Activated CD4-positive, alpha-beta T cell treated with anti-CD3 and anti-CD28 coated beads for 24 hours (primary cell): ENCODE results near the gene GAL3ST3.
"Not testable (repeated sequence)": the region's sequence is repeated elsewhere in the genome, so short reads cannot be mapped to it uniquely, and the experiment has no call there.

Experiments used
- DNase-seq, 2 donors: peaks; one replicate each; pipeline ENCODE4 v3.0.0-alpha.2; 2020; ENCODE audit warnings: low read depth in 2 of 2

Gene GAL3ST3

GRCh38 chr11:66048547-66049323 lies at the start of gene GAL3ST3:
GAL3ST3 (minus strand) TSS chr11:66049161; CDS start chr11:66045415, 3,746 bp downstream.
- no peak for DNase-seq

- DNase-seq: not testable (repeated sequence)
Observed at GRCh38 chr11:66092125-66092524, 43.2 kb upstream of the GAL3ST3 start.

GRCh38 chr11:66090288-66090687 lies 41.3 kb upstream of the GAL3ST3 start:
- no peak for DNase-seq

- no peak for DNase-seq
Observed at GRCh38 chr11:66089067-66089466, 40.1 kb upstream of the GAL3ST3 start.

GRCh38 chr11:66087148-66087908 lies 38.4 kb upstream of the GAL3ST3 start:
- no peak for DNase-seq

GRCh38 chr11:66084821-66085475 lies 36.0 kb upstream of the GAL3ST3 start:
- DNase-seq: no peak

- no peak for DNase-seq
Observed at GRCh38 chr11:66083767-66084166, 34.8 kb upstream of the GAL3ST3 start.

GRCh38 chr11:66082946-66083698 lies 34.2 kb upstream of the GAL3ST3 start:
- DNase-seq: no peak

GRCh38 chr11:66081505-66081904 lies 32.5 kb upstream of the GAL3ST3 start:
- peak; percentile 33 to 41 for DNase-seq

- DNase-seq: peak; percentile 49 to 57
Observed at GRCh38 chr11:66080055-66080817, 31.3 kb upstream of the GAL3ST3 start.

- DNase-seq: not testable (repeated sequence)
Observed at GRCh38 chr11:66078949-66079348, 30.0 kb upstream of the GAL3ST3 start.

GRCh38 chr11:66077927-66078326 lies 29.0 kb upstream of the GAL3ST3 start:
- no peak for DNase-seq

GRCh38 chr11:66076561-66076960 lies 27.6 kb upstream of the GAL3ST3 start:
- DNase-seq: no peak

GRCh38 chr11:66075273-66075672 lies 26.3 kb upstream of the GAL3ST3 start:
- DNase-seq: no peak

- DNase-seq: no peak
Observed at GRCh38 chr11:66073669-66074068, 24.7 kb upstream of the GAL3ST3 start.

GRCh38 chr11:66072518-66072917 lies 23.6 kb upstream of the GAL3ST3 start:
- no peak for DNase-seq

- DNase-seq: no peak
Observed at GRCh38 chr11:66072081-66072480, 23.1 kb upstream of the GAL3ST3 start.

GRCh38 chr11:66071381-66071801 lies 22.4 kb upstream of the GAL3ST3 start:
- DNase-seq: no peak

GRCh38 chr11:66070604-66071380 lies 21.8 kb upstream of the GAL3ST3 start:
- no peak for DNase-seq
